ENCODE measurements around the gene PLXNA4.

DNA sequence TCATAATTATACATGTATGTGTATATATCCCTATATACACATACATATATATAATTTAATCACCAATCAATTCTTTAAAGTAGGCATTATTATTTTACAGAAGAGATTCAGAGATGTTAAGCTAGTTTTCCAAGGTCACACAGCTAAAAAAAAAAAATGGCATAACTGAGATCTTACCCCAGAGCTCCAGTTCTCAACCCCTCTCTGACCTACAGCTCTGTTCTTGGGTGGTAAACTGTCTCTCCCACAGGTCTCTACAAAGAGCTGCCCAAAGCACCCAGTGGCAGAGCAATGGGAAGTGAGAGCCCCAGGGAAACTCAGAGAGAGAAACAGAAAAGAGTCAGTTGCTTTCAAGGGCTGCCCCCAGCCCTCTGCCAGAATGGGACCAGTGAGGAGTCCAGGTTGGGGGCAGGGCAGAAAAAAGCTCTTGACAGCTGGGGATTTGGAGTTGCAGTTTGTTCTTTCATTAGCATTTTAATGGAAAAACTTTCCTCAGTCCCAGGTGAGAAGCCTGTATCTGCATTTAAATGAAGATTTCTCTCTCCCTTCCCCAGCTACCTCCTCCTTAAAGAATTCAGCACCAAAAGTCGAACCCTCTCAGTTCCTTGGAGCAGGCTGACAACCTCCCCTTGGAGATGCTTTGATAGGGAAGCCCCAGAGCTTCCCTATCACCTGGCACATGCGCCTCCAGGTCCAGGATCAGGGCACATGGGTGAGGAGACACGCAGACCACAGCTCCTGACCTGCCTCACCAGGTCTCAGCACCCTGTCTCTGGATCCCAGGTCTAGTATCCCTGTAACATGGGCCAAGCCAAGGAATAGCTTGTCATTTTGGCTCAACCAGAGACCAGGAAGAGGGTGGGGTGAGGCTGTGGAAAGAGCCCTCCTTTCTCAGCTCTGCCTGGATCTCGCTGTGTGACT lies 388.1 kb downstream of the PLXNA4 start:
- TF ChIP-seq POLR2AphosphoS5 (IDR thresholded peaks at IDR 0.05; ENCODE audit: low read depth, low read length) (no peak), SIN3A (IDR thresholded peaks at IDR 0.05; ENCODE audit: borderline replicate concordance, insufficient read depth, low read depth, low read length) (no peak)
- TF ChIP-seq, protein P1, sequence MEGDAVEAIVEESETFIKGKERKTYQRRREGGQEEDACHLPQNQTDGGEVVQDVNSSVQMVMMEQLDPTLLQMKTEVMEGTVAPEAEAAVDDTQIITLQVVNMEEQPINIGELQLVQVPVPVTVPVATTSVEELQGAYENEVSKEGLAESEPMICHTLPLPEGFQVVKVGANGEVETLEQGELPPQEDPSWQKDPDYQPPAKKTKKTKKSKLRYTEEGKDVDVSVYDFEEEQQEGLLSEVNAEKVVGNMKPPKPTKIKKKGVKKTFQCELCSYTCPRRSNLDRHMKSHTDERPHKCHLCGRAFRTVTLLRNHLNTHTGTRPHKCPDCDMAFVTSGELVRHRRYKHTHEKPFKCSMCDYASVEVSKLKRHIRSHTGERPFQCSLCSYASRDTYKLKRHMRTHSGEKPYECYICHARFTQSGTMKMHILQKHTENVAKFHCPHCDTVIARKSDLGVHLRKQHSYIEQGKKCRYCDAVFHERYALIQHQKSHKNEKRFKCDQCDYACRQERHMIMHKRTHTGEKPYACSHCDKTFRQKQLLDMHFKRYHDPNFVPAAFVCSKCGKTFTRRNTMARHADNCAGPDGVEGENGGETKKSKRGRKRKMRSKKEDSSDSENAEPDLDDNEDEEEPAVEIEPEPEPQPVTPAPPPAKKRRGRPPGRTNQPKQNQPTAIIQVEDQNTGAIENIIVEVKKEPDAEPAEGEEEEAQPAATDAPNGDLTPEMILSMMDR (IDR thresholded peaks at IDR 0.05), result no peak

Data from Panc1 (cell line).